Measurements from ENCODE around the gene CDK5RAP3. TPM values are rescaled to one million over a fixed set of nuclear protein-coding genes. Genes with fewer than 3 reads are reported as not detected.
A peak's percentile ranks its signal among the peaks of the same experiment; 100 is the strongest.
"Not testable (repeated sequence)": the region's sequence is repeated elsewhere in the genome, so short reads cannot be mapped to it uniquely, and the experiment has no call there.

CDK5RAP3 gene
- total RNA-seq, 1 donor from 2014 or later, result 52.3 TPM

- DNase-seq (ENCODE audit: low spot score in 2 of 2), result no peak
- H3K36me3 ChIP-seq, result no peaks in the 10 kb centered on the region
- H3K4me3 ChIP-seq, result no peak overlapping the region
- no peak overlapping the region for H3K27ac ChIP-seq
- intact Hi-C loops (cut with DNase I), result no loop called here
- H3K4me1 ChIP-seq, result peaks cover 0 to 5% of the 10 kb centered on the region in 2 donors
- no peak for TF ChIP-seq CTCF (IDR thresholded peaks at IDR 0.05)
- peaks cover 6% of the 10 kb centered on the region for H3K27me3 ChIP-seq
- no peaks in the 10 kb centered on the region for H3K9me3 ChIP-seq
These were observed 27.1 kb downstream of the CDK5RAP3 start for GRCh38 chr17:47998044-47998443.

GRCh38 chr17:47999582-47999981 lies 28.7 kb downstream of the CDK5RAP3 start:
- Histone ChIP-seq H3K27me3 (peaks cover 6% of the 10 kb centered on the region), H3K36me3 (no peaks in the 10 kb centered on the region), H3K27ac (no peak overlapping the region), H3K9me3 (no peaks in the 10 kb centered on the region), H3K4me1 (peaks cover 0 to 5% of the 10 kb centered on the region in 2 donors), H3K4me3 (no peak overlapping the region)
- TF ChIP-seq CTCF (IDR thresholded peaks at IDR 0.05), result no peak
- intact Hi-C loops (cut with DNase I), result no loop called here
- DNase-seq (ENCODE audit: low spot score in 2 of 2), result no peak

- Histone ChIP-seq H3K36me3 (no peaks in the 10 kb centered on the region), H3K4me3 (no peak overlapping the region), H3K27me3 (peaks cover 6% of the 10 kb centered on the region), H3K27ac (no peak overlapping the region), H3K9me3 (no peaks in the 10 kb centered on the region), H3K4me1 (peaks cover 0 to 5% of the 10 kb centered on the region in 2 donors)
- intact Hi-C loops (cut with DNase I), result no loop called here
- DNase-seq (ENCODE audit: low spot score in 2 of 2), result no peak
- TF ChIP-seq CTCF (IDR thresholded peaks at IDR 0.05), result no peak
These were observed 30.3 kb downstream of the CDK5RAP3 start for GRCh38 chr17:48001197-48001596.

GRCh38 chr17:48001657-48002056 lies 30.7 kb downstream of the CDK5RAP3 start:
- intact Hi-C loops (cut with DNase I); H3K27me3 ChIP-seq; H3K9me3 ChIP-seq; H3K27ac ChIP-seq; H3K4me1 ChIP-seq; H3K36me3 ChIP-seq; DNase-seq (ENCODE audit: low spot score in 2 of 2); H3K4me3 ChIP-seq: not testable (repeated sequence)

- Histone ChIP-seq H3K4me1 (peaks cover 0 to 5% of the 10 kb centered on the region in 2 donors), H3K9me3 (no peaks in the 10 kb centered on the region), H3K27ac (peak overlapping the region in 1 of 2 donors; percentile 28), H3K27me3 (peaks cover 6% of the 10 kb centered on the region), H3K36me3 (no peaks in the 10 kb centered on the region), H3K4me3 (no peak overlapping the region)
- no peak for DNase-seq (ENCODE audit: low spot score in 2 of 2)
- TF ChIP-seq CTCF (IDR thresholded peaks at IDR 0.05), result no peak
- intact Hi-C loops (cut with DNase I), result no loop called here
These were observed 31.5 kb downstream of the CDK5RAP3 start for GRCh38 chr17:48002266-48002915.

- no peak for DNase-seq (ENCODE audit: low spot score in 2 of 2)
- TF ChIP-seq CTCF (IDR thresholded peaks at IDR 0.05), result no peak
- intact Hi-C loops (cut with DNase I), result no loop called here
- Histone ChIP-seq H3K36me3 (no peaks in the 10 kb centered on the region), H3K27ac (no peak overlapping the region), H3K9me3 (no peaks in the 10 kb centered on the region), H3K4me1 (peaks cover 0 to 5% of the 10 kb centered on the region in 2 donors), H3K4me3 (no peak overlapping the region), H3K27me3 (peaks cover 1% of the 10 kb centered on the region)
These were observed 32.1 kb downstream of the CDK5RAP3 start for GRCh38 chr17:48002916-48003416.

Data from ascending aorta (tissue), 2 donors.